Measurements from ENCODE around the gene WFIKKN2. TPM values are rescaled to one million over a fixed set of nuclear protein-coding genes. Genes with fewer than 3 reads are reported as not detected.

Gene WFIKKN2
- total RNA-seq, 1 donor from 2014 or later, result 0.07 TPM

DNA sequence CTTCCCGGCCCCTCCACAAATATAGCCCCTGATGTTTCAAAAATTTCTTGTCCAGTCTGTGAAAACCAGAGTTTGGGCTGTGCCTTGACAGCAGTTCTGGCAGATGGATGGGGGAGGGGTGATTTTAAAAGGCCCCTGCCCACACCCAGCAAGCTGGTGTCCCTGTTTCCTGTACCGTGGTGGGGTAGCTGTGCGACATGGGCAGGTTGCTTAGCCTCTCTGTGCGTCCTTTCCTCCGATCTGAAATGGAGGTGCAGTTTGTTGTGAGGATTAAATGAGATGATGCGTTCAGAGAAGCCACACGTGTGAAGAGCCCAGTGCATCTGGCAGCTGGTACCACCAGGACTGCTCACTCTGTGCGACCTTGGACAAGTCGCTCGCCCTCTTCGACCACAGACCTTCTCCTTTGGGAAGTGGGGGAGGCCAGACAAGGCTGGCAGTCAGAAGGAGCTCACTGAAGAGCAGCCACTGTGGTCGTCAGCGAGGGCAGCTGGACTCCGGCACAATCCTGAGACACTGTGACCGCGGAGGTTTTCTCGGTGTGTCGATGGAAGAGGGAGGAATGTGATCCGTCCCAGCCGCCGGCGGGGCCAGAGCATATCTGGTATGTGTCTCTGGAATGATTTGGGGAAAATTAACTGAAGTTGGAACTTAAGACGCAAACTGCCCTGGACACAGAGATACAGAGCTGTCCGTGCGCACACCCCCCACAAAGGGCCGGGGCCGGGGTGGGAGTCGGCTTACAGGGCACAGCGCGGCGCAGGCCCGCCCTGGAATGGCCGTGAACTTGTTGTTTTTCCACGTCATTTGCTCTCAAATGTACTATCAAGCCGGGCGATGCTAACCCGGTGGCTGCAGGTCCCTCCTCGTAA is 721 bp upstream of the WFIKKN2 start:
- Histone ChIP-seq H3K4me2 (ENCODE audit: low read length) (peak overlapping the region; percentile 81), H3K36me3 (ENCODE audit: insufficient read depth, low read length) (no peaks in the 10 kb centered on the region), H3K9me3 (ENCODE audit: insufficient read depth, low read depth, low read length) (no peaks in the 10 kb centered on the region), H3K4me1 (ENCODE audit: insufficient read depth, low read length) (peaks cover 10% of the 10 kb centered on the region), H3K9ac (ENCODE audit: low read length) (peak overlapping the region; percentile 54), H3K79me2 (ENCODE audit: insufficient read depth, low read length) (no peaks in the 10 kb centered on the region), H3K27me3 (ENCODE audit: insufficient read depth, low read length) (no peaks in the 10 kb centered on the region), H3K4me3 (ENCODE audit: insufficient read depth, low read depth, low read length) (peak overlapping the region; percentile 23), H3K27ac (ENCODE audit: low read depth, low read length) (no peak overlapping the region), H2AFZ (ENCODE audit: low read depth, low read length) (peak overlapping the region; percentile 74), H4K20me1 (ENCODE audit: insufficient read depth, low read length) (no peaks in the 10 kb centered on the region)
- H3K36me3 Mint-ChIP-seq (ENCODE audit: low read depth, unreplicated experiment), result no peaks in the 10 kb centered on the region
- H3K9me3 Mint-ChIP-seq (ENCODE audit: unreplicated experiment), result no peaks in the 10 kb centered on the region
- no peak overlapping the region for H3K4me3 Mint-ChIP-seq (ENCODE audit: unreplicated experiment)
- peak; percentile 60 for DNase-seq (ENCODE audit: low read depth)
- H3K4me1 Mint-ChIP-seq (ENCODE audit: low read depth, unreplicated experiment), result peaks cover 13% of the 10 kb centered on the region
- no peak for TF ChIP-seq EZH2 (IDR thresholded peaks at IDR 0.05; ENCODE audit: insufficient read depth, low read length)
- TF ChIP-seq, protein P1, sequence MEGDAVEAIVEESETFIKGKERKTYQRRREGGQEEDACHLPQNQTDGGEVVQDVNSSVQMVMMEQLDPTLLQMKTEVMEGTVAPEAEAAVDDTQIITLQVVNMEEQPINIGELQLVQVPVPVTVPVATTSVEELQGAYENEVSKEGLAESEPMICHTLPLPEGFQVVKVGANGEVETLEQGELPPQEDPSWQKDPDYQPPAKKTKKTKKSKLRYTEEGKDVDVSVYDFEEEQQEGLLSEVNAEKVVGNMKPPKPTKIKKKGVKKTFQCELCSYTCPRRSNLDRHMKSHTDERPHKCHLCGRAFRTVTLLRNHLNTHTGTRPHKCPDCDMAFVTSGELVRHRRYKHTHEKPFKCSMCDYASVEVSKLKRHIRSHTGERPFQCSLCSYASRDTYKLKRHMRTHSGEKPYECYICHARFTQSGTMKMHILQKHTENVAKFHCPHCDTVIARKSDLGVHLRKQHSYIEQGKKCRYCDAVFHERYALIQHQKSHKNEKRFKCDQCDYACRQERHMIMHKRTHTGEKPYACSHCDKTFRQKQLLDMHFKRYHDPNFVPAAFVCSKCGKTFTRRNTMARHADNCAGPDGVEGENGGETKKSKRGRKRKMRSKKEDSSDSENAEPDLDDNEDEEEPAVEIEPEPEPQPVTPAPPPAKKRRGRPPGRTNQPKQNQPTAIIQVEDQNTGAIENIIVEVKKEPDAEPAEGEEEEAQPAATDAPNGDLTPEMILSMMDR (IDR thresholded peaks at IDR 0.05; ENCODE audit: insufficient read depth, low read depth, low read length), result no peak
- peaks cover 18% of the 10 kb centered on the region for H3K27me3 Mint-ChIP-seq (ENCODE audit: low read depth, unreplicated experiment)
- H3K27ac Mint-ChIP-seq (ENCODE audit: unreplicated experiment), result no peak overlapping the region
- no peak for FAIRE-seq

DNA sequence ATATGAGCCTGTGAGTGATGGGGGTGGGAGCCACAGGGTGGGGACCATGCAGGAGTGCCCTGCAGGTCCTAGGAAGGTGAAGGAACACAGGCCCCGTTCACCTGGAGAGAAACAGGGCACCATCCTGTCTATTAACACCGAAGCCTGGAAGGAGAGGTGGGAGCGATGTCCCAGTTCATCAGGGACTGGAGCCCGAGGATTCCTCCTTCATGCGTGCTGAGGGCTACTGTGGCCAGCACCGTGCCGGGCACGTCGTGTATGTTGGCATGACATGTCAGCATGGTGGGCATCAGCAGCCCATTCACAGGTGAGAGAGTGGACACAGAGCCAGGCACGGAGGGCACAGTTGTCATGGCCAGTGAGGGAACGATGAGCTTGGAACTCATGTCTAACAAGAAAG is 1.4 kb downstream of the WFIKKN2 start:
- H3K4me3 ChIP-seq (ENCODE audit: insufficient read depth, low read depth, low read length), result no peak overlapping the region
- no peak overlapping the region for H3K9ac ChIP-seq (ENCODE audit: low read length)
- H3K4me1 ChIP-seq (ENCODE audit: insufficient read depth, low read length), result peaks cover 10% of the 10 kb centered on the region
- no peak for DNase-seq (ENCODE audit: low read depth)
- no peak overlapping the region for H3K4me2 ChIP-seq (ENCODE audit: low read length)
- no peak overlapping the region for H3K27ac ChIP-seq (ENCODE audit: low read depth, low read length)
- Mint-ChIP-seq H3K36me3 (ENCODE audit: low read depth, unreplicated experiment) (no peaks in the 10 kb centered on the region), H3K9me3 (ENCODE audit: unreplicated experiment) (no peaks in the 10 kb centered on the region), H3K4me1 (ENCODE audit: low read depth, unreplicated experiment) (peaks cover 16% of the 10 kb centered on the region), H3K4me3 (ENCODE audit: unreplicated experiment) (no peak overlapping the region), H3K27ac (ENCODE audit: unreplicated experiment) (no peak overlapping the region), H3K27me3 (ENCODE audit: low read depth, unreplicated experiment) (peaks cover 18% of the 10 kb centered on the region)
- no peaks in the 10 kb centered on the region for H3K27me3 ChIP-seq (ENCODE audit: insufficient read depth, low read length)
- H3K79me2 ChIP-seq (ENCODE audit: insufficient read depth, low read length), result no peaks in the 10 kb centered on the region
- TF ChIP-seq, protein P1 (IDR thresholded peaks at IDR 0.05; ENCODE audit: insufficient read depth, low read depth, low read length), result no peak
- no peak for TF ChIP-seq EZH2 (IDR thresholded peaks at IDR 0.05; ENCODE audit: insufficient read depth, low read length)
- FAIRE-seq, result no peak
- H4K20me1 ChIP-seq (ENCODE audit: insufficient read depth, low read length), result no peaks in the 10 kb centered on the region
- no peaks in the 10 kb centered on the region for H3K36me3 ChIP-seq (ENCODE audit: insufficient read depth, low read length)
- H3K9me3 ChIP-seq (ENCODE audit: insufficient read depth, low read depth, low read length), result no peaks in the 10 kb centered on the region
- H2AFZ ChIP-seq (ENCODE audit: low read depth, low read length), result no peak overlapping the region
